Right ventricle myocardium superior (tissue), 1 donor: ENCODE results near the gene CHST6. TPM values are rescaled to one million over a fixed set of nuclear protein-coding genes. Genes with fewer than 3 reads are reported as not detected.
A peak's percentile ranks its signal among the peaks of the same experiment; 100 is the strongest.
"Not testable (repeated sequence)": the region's sequence is repeated elsewhere in the genome, so short reads cannot be mapped to it uniquely, and the experiment has no call there.

Experiments used
- ATAC-seq: fragments of 200-7000 bp; cut with Tn5 transposase; one replicate; pipeline ENCODE4 v1.9.1; 2020; ENCODE audit warnings: mild to moderate bottlenecking; ENCODE audit not compliant: poor library complexity
- DNase-seq: peaks from one replicate; pipeline ENCODE4 v3.0.0-alpha.2; 2020
- intact Hi-C: fragments of 100-400 bp; cut with DNase I; formaldehyde crosslinking; loops from one replicate; pipeline ENCODE4 v1.11.2; 2022
- long read RNA-seq: library from polyadenylated mRNA; unstranded; transcript quantifications from one replicate; pipeline ENCODE4 v2.0.0, GENCODE V29; 2021
- total RNA-seq: library from RNA; stranded (reverse); fragmentation: NEBNext Ultra II Directional; extraction: Animal tissue kit (Norgen Biotek cat#: 25700); gene quantifications from one replicate; pipeline ENCODE4 v1.2.1, GENCODE V29; 2021
- donor health status: DM: no; HTN: yes; CAD: no; lungs with severe emphysema.

CHST6 gene
- total RNA-seq = 0.78 TPM
- long read RNA-seq = 0 reads

DNA sequence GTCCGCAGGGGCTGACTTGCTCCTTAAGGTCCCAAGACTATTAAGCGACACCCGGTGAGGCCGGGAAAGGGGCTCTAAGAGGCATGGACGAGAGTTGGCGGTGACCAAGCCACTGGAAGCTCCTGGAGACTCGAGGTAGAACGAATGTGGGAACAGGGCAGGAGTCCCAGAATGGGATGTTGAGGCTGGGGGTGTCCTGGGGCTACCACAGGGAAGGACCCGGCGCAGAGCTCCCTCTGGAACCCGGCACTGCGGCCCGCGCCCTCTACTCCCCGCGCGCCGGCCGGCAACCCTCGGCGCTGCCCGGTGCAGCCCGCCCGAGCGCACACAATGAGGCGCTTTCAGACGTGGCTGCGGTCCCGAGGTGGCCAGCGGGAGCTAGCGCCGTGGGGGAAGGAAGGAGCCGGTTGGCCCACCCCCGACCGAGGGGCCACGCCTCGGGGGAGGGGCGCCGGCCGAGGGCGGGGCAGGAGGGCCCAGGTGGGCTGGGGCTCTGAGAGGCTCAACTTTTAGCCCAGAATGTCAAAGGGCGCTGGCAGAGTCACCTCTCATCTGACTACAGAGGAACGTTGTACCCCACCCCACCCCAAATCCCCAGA, at the start of gene CHST6:
Gene CHST6 (minus strand): TSS at position 366 of the 599 bp plus-strand sequence. CDS start 15,613 bp downstream, outside the sequence.
- intact Hi-C loops = no loop called here
- DNase-seq (peak; percentile 62), ATAC-seq (peak; percentile 53)

DNA sequence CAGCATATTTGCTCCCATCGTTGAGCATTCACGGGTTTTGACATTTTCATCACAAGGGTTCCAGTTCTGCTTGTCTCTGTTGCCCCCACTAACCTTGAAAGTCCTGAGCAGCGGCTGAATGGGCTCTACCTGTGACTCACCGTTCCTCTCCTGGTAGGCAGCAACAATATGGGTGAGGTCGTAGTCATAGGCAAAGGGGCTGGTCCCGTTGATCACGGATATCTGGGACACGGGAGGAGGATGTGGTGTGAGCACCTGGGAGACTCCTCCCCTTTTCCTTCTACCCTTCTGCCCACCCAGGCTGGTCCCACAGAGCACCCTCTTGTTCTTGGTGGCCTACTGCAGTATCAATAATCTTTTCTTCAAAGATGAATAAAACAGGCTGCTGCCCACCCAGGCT, 47.2 kb upstream of the CHST6 start:
- ATAC-seq, intact Hi-C loops, DNase-seq: not testable (repeated sequence)

DNA sequence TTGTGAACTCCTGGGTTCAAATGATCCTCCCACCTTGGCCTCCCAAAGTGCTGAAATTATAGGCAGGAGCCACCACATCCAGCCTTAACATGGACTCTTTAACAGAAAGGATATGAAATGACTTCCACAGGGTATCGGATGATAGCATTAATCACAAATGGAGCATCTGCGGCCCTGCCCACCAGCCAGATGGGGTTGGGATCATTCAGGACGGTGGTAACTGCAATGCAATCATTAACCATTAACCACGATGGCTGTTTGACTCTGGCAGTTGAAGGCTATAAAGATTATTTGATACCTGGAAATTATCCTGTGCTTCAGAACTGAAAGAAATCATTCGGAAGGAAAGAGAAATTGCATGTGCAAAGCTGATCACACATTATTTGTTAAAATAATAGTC, 46.0 kb upstream of the CHST6 start:
- ATAC-seq (no peak), DNase-seq (no peak)
- intact Hi-C loops = no loop called here

DNA sequence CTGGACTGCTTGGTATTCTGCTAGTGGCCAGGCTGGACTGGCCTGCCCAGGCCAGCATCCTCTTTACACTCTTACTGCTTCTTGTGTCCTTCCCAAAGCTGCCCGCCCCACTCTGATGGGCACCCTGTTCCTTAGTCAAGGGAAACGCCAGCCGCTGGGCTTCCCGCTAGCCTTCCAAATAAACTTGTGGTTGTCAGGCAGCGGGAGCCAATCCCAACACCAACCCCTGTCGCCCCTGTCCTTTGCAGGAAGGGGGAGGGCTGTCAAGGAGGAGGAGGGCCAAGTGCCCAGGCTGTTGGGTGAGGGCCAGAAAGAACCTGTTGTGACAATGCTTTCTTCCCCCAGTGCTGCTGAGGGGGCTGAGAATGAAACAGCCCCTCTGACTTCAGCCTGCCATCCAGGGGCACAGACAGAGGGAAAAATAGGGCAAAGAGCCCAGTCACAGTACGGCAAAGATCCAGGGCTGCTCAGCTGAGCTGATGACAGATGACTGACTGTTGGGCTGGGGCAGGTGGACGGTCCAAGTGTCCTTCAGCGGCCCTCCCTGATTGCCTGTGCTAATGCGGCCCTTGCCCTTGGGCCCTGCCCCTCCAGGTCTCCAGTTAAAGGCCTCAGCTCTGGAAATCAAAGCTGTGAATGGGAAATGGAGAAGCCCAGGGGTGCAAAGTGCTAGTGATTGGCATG, 43.8 kb upstream of the CHST6 start:
- ATAC-seq = peak; percentile 94
- DNase-seq, intact Hi-C loops: not testable (repeated sequence)

DNA sequence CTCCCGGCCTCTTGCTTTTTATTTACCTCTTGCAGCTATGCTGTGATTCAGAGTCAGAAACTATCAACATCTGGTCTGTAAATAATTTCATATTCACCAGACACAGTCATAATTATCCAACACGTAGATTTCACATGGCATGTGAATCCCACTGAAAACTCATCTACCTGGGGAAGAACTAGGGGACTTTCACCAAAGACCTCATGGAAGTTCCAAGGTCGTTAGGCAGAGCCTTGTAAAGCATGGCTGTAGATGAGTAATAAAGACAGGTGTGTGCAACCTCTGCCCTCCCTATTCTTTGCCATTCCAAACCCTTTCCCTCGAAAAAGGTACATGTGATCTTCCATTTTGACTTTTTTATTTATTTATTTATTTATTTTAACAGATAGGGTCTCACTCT, 42.5 kb upstream of the CHST6 start:
- ATAC-seq (no peak), DNase-seq (no peak)
- intact Hi-C loops = no loop called here

DNA sequence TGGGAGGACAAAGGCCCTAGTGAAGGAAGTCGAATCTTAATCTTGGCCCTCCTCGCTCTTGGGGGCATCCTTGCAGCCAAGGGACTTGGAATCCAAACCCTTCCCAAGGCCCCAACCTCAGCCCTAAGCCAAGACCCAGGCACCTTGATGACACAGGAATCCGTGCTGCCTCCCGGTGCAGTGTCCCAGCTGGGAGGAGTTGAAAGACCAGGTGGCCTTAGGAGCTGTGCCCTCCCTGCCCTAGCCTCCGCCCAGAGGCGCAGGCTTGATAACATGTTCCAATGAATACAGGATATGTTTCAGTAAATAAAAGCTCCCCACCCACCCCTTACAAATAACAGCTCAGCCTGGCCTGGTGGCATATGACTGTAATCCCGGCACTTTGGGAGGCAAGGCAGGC, 40.7 kb upstream of the CHST6 start, which contains the start of gene CHST5:
Gene CHST5 (minus strand): TSS at position 208 of the 400 bp plus-strand sequence. CDS start 5,724 bp downstream, outside the sequence.
- DNase-seq = no peak
- no peak for ATAC-seq
- intact Hi-C loops = no loop called here

DNA sequence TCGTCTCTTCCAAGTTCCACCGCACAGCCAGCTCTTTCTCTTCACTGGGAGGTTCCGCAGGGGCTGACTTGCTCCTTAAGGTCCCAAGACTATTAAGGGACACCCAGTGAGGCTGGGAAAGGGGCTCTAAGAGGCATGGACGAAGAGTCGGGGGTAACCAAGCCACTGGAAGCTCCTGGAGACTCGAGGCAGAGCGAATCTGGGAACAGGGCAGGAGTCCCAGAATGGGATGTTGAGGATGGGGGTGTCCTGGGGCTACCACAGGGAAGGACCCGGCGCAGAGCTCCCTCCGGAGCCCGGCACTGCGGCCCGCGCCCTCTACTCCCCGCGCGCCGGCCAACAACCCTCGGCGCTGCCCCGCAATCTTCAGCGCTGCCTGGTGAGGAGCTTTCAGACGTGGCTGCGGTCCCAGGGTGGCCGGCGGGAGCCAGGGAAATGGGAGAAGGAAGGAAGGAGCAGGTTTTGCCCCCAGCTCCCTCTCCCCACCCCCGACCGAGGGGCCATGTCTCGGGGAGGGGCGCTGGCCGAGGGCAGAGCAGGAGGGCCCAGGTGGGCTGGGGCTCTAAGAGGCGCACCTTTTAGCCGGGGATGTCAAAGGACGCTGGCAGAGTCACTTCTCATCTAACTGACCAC, 40.1 kb upstream of the CHST6 start:
- intact Hi-C loops = no loop called here
- ATAC-seq (no peak), DNase-seq (no peak)

DNA sequence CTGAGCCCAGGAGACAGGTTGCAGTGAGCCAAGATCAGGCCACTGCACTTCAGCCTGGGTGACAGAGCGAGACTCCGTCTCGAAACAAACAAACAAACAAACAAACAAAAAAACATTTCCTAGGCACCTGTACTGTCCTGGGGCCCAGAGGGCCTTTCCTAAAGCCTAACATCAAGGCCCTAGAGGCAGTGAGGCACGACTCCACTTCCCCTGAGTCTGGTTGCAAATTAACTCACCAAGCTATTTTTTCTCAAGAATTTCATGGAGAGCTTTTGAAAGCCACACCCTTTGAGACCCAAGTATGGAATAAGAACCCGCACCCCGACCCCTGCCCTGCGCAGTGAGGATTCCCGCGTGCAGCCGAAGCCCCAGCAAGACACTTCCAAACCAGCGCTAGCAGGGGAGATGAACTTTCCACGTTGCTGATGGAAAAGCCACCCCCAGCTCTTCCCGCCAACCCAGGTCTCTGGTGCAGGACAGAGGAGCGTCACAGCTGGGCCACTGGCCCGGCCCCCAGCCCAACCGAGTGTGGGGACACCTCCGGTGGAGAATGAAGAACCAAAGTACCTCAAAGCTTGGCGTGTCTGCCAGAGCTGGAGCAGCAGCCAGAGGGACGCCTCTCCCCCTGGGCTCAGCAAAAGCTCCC, 39.4 kb upstream of the CHST6 start:
- intact Hi-C loops = no loop called here
- ATAC-seq (no peak), DNase-seq (no peak)

DNA sequence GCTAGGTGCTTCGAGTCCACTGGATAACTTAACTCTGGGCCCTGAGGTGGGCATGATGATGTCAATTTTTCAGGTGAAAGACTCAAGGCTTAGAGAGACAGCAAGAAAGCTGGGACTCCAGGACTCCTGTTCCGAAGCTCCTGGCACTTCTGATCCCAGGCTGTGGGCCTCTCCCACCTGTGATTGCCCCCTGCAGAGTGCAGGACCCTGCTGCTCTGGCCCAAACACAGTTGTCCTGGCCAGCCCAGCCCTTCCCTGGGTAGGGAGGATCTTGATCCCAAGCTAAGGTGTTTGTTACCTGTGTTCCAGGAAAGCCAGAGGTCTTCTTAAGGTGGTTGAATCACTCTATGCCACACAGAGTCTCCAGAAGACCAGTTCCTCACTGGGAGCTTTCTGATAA, 37.5 kb upstream of the CHST6 start:
- intact Hi-C loops = no loop called here
- ATAC-seq (no peak), DNase-seq (no peak)

DNA sequence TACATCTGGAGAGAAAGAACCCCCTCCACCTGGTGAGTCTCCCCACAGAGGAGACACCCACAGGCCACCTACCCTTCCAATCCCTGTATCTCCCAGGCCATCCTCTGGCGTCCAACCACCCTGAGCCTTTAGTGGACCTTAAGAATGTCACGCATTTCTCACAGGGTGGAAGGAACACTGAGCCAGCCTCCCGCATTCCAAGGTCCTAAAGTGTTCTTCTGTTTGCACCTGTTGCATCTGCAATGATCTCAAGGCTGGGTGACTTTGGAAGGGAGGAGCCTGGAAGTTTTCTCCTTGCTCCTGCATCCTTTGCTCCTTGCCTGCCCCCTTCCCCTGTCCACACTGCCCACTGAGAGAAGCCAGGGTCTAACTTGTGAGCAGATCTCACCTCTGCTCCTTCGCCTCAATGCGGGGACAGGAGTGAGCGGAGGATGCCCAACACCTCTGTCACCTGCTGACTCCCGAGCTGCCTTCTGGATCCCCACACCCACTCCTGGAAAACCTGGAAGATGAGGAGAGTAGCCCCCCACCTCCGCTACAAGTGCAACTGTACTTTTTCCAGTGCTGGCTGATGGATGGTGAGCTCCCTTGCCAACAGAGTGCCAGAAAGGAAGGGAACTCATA, 37.0 kb upstream of the CHST6 start:
- DNase-seq (no peak), ATAC-seq (no peak)
- intact Hi-C loops = no loop called here

DNA sequence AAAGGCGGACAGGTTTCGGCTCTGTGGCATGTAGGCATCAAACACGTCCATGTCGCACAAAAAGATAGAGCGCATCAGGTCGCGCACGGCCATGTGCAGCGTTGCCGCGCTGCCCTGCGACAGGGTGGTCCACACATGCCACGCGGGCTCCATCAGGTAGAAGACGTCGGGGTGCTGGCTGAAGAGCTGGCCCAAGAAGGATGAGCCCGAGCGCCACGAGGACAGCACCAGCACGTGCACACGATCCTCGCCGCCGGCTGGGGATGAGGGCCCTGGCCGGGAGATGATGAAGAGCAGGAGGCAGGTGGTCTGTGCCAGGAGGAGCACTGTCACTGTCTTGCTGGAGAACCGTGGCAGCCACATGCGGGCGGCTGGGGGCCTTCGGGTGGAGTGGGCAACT, 34.7 kb upstream of the CHST6 start:
- DNase-seq = no peak
- intact Hi-C loops = no loop called here
- ATAC-seq = no peak

DNA sequence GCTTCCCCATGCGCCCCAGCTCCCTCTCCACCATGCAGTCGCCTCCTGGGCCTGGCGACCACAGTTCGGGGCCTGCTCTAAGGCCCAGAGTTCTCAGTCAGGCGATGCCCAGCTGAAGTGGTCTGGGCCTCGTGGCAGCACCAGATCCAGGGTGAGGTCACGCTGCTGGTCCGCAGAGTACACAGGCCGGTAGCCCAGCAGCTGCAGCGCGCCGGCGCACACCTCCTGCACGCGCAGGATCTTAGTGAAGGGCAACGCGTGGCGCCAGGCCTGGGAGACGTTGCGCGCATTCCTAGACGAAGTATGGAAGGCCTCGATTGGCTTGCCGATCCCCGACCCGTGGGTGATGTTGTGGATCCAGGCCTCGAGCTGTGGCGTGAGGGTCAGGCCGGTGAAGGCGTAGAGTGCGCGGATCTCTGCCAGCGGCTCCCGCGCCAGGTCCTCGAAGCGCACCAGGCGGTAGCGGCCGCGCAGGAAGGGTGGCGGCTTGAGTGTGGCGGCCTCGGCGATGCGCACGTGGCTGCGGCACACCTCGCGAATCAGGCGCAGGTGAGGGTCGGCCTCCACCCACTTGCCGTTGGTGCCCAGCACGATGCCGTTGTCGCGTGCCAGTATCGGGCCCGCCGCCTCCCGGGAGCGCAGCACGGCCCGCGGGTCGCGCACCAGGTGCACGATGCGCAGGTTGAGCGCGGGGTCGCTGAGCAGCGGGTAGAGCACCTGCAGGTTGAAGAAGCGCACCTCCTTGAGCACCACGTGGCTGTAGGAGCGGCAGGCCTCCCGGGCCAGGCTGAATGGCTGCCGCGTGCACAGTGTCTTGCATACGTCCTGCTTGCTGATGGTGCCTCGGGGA, 34.0 kb upstream of the CHST6 start:
- no peak for ATAC-seq

DNA sequence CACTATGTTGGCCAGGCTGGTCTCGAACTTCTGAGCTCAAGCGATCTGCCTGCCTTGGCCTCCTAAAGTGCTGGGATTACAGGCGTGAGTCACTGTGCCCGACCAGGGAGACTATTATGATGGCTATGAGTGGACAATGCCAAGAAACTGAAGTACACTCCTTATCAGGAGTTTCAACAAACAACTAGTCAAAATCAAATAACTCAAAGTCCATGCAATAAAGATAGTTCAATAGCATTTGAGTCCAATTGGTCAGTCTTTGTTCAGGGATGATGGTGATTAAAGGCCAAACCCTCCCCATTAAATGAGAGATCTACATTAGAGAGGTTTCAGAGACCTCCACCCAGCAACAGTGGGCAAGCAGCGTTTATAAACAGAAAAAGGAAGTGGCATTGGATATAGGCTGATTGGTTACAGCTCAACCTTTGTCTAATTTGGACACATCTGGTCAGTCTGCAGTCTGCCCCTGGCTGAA, 32.6 kb upstream of the CHST6 start:
- intact Hi-C loops = no loop called here
- DNase-seq (no peak), ATAC-seq (no peak)

More for the DNA sequence above, 34.0 kb upstream of the CHST6 start:
- intact Hi-C loops = no loop called here
- no peak for DNase-seq

DNA sequence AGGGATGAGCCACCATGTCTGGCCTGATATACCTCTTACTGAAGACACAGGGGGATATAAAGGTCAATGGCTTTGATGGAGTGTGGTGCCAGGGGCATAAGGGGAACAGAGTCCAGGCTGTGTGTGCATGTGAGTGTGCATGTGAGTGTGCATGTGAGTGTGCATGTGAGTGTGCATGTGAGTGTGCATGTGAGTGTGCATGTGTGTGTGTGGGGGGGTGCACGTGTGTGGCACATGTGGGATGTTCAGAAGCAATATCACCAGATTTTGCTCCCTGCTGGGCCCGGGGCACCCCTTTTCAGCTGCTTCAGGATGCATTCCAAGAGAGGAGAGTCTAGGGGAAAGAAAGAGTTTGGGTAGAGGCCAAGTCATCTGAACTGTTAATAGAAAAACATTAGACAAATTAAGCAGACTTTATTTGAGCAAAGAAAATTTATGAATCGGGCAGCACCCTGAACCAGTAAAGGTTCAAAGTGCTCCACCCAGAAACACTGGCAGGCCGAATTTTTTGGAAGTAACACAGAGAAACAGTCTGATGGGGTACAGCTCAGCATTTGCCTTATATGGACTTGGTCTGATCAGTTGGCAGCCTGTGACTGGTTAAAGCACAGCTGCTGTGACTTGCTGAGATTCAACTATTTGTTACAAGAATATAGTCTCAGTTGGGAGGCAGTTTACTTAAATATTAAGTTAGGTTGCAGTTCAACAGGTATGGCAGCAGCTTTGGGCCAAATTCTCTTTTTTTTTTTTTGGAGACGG, 31.0 kb upstream of the CHST6 start:
- intact Hi-C loops = no loop called here
- DNase-seq = no peak
- ATAC-seq = no peak

DNA sequence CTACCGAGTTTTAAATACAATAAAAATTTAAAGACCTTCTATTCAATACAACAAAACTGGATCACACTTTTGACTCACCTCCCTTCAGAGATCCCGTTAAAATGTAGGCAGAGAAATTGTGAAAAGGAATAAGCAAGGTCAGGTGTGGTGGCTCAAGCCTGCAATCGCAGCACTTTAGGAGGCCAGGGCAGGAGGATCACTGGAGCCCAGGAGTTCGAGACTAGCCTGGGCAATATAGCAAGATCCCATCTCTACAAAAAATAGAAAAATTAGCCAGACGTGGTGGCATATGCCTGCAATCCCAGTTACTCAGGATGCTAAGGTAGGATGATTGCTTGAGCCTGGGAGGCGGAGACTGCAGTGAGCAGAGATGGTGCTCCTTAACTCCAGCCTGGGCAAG, 23.9 kb upstream of the CHST6 start:
- no peak for ATAC-seq
- DNase-seq = no peak
- intact Hi-C loops = loop anchor here (5.0 kb wide), 1 partner anchor 33 kb away; no protein-coding TSS in a partner anchor

DNA sequence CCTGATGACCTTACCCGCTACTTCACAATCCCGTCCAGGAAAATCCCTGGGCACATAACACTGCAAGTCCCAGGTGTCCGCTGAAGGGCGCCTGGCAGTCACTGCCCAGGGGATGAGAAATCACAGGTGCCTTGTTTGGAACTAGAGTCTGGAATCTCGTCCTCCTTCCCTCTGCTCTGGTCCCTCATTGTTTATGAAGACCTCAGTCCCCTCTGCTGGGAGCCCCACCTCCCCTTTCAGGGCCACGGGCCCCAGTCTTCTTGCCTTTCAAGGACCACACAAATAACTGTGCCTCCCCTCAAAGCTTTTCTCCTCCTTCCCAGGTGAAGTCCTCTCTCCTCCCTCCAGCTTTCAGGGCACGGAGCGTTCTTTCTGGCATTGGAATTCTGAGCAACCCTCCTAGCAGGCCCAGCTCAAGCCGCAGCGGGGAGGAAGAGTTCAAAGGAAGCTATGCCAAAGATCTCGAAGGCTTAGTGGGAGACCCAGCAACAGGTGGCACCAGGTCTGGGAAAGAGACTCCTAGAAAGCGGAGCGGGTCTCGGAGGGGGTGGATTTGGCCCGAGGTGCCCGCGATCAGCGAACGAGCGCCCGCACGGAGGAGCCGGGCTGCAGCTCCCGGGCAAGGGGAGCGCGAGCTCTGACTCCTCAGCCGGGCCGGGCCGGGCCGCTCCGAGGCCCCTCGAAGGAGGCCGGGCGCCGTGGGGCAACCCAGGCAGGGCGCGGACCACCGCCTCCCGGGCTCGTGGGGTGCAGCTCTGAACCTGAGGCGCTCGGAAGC, 21.1 kb upstream of the CHST6 start:
- peak; percentile 48 for DNase-seq
- intact Hi-C loops = loop anchor here (5.0 kb wide), 1 partner anchor 36 kb away; no protein-coding TSS in a partner anchor
- ATAC-seq = peak; percentile 59

DNA sequence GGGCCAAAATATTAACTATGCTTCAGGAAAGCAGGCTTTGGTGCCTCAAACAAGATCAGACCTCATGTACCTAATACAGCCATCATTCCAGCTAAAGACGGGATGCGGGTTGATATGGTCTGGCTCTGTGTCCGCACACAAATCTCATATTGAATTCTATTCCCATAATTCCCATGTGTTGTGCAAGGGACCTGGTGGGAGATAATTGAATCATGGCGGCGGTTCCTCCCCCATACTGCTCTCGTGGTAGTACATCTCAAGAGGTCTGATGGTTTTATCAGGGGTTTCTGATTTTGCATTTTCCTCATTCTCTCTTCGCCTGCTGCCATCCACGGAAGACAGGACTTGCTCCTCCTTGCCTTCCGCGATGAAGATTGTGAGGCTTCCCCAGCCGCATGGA, 19.1 kb upstream of the CHST6 start:
- DNase-seq (no peak), ATAC-seq (no peak)
- intact Hi-C loops = no loop called here
